ENCODE data around the gene C11orf58.

The C11orf58 gene

DNA sequence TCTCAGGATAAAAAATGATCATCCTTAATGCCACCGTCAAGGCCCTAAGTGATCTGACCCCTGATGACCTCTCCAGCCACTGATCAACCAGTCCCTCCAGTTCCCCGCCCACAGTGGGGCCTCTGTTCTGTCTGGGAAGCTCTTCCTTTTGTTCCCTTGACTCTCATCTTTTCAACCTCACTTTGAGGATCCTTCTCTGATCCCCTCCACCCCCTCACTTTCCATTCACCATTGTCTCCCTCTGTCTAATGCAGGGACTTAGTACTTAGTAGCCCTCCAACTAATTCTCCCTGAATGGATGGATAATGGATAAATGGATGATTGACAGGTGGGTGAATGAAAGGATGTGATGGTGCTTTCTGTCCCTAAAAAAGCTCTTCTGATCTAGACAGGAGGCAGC lies 45.6 kb downstream of the C11orf58 start:
- no peak for DNase-seq

DNA sequence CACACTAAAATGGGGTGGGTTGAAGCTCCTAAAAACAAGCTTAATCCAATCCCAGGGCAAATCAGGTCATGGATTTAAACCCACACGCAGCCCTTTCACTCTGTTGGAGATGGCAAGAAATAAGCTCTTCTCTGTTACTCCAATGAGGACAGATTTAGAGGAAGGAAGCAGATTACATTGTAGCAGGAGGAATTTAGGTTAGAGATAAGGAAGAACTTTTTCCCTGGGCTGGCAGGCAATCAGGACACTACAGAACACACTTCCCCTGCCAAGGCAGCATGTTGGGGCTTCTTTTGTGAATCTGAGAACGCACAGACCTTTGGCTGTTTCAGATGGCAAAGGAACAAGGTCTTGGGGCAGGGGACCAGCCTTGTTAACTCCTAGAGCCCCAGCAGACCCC lies 46.2 kb downstream of the C11orf58 start:
- no peak for DNase-seq

DNA sequence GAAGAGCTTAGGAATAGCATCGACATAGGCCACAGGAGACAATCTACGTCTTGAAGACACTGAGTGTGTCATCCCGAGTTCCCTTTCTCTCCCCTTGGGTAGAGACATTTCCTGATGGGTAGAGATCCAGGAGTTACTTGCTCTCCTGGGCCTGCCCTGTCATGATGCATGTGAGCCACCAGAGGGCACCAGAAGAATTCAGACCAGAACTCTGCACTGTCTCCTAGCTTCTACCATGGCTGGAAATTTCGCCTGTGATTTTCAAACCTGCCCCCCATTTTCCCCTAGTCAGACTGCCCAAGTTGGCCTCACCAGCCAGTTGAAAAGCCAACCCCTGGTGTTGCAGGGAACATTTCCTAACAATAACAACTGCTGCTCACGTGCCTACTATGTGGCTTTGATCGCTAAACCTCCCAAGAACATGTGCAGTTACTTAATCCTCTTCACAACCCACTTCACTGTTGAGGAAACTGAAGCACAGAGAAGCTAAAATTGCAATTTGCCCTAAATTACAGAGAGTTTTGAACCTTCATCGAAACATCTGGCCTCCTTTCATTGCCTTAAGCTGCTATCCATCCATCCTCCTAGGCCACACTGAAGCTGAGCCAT lies 47.2 kb downstream of the C11orf58 start:
- no peak for DNase-seq

DNA sequence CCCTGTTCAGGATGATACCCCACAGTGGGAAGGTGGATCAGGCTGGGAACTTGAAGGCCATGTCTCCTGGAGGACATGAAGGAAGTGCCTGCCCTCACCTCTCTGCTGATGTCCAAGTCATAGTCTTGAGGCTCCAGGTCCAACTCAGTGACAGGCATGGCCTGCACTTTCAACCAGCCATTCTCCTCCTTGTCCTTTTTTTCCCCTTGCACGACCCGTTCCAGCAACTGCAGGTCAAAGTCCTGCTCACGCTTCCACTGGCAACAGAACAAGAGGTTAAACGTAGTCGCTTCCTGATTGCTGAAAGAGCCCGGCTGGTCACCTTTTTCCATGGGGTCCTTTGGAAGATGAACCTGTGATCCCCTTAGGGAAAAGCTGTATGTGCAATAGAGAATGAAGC lies 47.7 kb downstream of the C11orf58 start:
- DNase-seq = no peak

DNA sequence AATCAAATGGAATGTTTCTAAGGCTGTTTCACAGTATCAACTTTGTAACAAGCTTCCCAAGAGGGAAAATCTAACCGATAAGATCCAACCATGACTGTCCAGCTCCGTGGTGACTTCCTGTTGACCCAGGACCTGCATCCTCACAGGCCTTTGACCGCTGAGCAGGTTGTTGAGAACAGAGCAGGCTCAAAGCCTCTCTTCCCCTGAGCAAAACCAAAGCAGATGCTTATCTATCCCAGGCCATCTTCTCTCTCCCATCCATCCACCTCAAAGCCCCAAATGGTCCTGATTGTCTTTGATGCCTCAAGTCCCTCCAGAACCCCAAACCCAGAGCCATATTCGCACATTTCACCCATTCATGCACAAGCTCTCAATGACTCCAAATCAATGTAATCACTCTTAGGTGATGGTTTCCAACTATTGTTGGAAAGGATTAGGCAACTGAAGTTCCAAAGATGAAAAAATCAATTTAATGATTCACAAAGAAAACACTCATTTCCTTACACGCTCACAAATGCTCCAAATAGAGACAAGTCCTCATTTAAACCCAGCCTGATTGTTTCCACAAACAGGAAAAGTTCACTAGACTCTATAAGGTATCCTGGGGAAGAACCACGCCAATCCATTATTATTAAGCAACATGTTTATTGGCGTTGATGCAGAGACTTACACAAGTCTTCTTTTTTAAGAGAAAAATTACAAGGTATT lies 48.7 kb downstream of the C11orf58 start:
- DNase-seq = no peak

DNA sequence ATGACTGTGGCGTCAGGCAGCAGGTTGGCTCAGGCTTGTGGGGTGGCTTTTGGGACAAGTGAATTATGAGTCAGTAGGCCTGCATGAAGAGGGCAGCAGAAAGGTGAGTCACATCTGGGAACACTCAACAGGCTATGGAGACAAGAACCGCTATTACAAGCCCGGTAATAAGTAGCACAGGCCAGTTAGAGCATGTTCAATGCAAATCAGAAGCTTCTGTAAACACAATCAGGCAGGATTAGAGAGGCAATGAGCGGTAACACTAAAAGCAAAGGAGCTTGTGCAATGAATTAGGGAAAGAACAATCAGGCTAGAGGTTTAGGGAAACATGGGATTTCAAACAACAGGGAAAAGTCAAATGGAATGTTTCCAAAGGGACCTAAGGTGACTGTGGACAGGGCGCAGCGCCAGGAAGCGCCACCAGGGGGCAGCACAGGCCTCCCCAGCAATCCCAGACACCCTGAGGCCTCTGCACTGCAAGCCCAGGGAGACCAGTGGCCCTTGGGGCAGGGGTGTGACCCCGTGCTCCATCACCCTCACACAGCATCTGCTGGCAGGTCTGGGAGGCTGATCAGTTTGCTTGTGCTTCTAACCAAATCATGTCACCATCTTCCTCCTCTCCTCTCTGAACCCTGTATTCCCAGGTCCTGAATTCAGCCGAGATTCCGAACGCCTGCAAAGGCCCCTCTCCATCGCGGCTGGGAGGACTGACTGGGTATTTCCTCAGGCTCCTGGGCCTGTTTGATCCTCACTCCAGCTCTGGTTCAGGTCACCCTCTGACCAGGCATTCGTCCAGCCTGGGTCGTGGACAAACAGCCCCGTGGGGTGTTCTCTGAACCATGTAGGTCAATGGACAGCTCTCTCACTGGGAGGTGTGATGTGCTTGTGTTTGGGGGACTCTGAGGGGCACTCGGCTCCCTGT lies 50.0 kb downstream of the C11orf58 start:
- peak; percentile 60 for DNase-seq

DNA sequence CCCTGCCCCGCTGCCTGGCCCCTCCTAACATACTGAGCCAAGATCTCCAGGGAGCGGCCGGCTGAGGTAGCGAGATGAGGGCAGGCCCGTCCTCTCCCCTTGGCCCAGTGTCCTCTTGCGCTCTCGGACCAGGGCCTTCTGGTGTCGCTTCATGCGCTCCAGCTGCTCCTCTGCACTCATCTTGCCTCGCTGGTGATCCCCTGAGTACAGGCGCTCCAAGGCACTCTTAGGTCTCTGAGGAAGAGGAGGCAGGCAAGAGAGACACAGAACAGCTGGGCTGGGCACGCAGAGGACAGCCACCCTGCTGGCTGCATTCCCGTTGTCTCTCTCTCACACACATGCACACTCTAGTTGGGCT lies 50.6 kb downstream of the C11orf58 start:
- DNase-seq = no peak

DNA sequence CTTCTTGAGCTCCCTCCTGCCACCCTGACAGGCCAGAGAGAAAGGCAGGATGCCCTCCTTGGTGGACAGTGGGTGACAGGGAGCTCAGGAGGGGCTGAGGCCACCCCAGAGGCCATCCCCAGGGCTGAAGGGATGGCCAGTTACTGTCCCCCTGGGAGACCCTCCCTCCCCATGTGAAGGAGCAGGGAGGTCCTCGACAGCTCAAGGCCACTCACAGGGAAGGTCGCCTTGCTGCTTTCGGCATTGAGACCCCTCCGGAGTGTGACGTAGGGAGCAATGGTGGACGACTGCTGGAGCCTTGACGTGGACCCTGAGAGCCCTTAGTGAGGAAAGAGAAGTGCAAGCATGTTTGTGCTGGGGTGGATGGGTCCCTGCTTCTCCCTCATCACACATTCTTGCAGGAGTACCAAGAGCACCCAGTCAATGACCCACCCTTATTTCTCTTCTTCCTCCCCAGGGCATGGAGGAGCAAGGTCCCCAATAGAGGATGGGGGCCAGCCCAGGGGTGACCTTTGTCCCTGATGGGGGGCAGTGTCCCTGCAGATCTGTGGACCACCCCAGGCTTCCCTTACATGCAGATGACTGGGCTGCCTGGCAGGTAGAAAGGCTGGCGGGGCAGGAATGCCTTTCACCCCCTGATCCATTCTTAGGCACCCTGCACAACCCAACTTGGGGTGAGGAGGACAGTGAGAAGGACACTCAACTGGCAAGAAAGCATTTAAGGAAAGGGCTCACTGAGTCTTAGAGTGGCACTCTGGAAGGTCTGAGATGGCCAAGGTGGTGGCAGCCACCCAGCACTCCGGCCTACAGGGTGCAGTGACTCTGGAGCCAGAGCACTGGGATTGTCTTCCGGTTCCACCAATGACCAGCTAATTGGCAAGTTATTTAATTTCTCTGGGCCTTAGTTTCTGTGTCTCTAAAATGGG lies 51.4 kb downstream of the C11orf58 start:
- DNase-seq = no peak

DNA sequence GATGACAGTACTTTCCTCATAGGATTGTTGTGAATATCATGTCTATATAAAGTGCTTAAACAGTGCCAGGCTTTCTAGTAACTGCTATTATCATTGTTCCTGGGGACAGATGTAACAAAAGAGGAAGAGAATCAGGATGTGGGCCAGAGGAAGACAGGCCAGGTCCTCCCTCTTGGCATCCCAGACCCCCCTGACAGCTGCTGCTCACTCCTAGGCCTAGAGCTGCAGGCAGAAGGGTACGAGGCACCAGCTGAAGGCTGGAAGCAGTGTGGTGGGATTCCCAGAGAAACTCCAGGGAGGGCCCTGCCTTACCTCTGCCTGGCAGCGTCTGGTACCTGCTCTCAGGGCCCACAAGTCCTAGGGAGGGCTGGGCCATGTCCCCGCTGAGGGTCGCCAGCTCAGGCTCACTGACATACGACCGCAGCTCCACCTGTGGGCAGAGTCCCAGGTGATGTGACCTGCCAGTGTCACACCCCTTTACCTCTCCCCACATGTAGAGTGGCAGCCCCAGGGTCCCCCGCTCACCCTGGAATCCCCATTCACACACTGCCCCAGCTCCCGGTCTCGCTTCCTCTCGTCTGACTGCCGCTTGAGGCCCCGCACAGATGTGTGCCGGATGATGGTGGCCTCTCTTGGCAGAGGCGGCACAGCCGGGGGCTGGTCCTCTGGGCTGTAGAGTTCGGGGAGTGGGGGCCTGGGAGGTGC lies 52.2 kb downstream of the C11orf58 start:
- no peak for DNase-seq

DNA sequence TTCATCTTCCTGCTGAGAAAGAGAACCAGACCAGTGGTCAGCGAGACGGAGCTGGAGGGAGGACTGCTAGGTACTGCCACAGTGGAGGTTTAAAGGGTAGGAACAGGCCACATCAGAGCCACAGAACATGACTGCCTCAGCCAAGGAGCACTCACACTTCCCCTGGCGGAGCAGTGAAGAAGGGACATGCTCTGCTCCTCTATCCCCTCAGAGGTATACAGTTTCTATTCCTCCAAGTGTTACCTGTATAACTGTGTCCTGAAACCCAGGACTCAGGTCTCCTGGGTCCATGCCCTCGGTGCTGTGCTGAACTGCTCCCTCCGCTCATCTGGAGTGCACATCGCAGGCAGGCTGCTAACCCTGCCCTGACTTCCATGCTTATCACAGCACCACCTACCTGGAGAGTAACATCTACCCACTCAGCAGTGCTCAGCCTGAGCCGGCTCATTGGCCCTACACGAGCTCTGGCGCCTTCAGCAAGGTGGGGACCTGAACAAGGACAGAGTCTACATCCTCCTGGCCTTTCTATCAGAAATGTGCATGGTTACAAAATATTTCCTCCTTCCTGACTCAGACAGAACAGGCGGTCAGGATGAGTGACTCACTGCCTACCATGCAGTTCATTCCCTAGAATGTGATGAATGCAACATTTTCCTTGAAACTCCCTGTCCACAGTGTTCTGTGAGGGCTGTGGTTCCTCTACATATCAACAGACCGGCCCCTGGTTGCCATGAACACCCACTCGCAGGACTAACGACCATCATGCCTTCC lies 52.9 kb downstream of the C11orf58 start:
- no peak for DNase-seq

DNA sequence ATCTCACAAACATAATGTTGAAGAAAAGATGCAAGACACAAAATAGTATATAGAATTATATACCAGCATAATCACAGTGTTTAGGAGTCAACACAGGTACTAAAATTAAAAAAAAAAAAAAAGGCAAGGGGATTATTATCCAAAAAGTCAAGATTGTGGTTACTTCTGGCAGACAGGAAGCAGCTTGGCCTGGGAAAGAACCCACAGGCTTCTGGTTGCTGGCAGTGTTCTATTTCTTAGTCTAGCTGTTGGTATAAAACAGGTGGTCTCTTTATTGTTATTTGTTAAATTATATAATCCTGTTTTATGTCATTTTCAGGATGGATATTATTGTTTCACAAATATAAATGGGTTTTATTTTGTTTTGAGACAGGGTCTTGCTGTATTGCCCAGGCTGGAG lies 54.0 kb downstream of the C11orf58 start:
- no peak for DNase-seq

DNA sequence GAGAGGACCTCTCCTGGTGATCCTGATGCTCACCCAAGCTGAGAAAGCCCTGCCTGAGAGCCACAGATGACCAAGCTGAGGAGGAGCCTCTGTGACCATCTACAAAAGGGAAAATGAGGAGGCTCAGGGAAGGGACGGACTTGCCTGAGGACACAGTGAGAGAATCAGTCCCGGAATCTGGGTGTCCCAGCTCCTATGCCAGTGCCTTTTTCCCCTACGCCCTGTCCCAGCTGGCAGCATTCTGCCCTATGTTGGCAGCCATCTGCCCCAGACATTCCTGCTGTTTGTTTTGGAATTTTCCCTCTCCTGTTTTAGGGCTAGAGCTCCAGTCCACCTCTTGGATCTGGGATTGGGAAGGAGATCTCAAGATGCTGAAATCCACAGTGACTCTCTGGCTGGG lies 54.6 kb downstream of the C11orf58 start:
- DNase-seq = no peak

DNA sequence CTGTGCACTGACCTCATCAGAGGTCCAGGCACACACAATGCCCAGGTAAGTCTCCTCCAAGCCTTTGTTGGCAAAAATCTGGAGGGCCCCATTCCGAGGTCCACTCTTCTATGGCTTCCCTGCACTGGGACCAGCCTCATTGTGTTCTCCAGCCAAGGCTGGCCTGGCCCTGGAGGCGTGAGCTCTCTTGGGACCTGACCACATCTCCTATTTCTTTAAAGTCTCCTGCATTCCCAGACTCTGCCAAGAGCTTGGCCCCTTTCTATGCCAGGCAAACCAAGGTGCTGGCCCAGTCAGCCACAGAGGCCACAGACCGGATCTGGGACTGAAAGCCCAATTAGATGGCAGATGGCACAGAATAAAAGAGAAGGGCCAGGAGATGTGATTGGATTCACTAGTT lies 55.1 kb downstream of the C11orf58 start:
- no peak for DNase-seq

DNA sequence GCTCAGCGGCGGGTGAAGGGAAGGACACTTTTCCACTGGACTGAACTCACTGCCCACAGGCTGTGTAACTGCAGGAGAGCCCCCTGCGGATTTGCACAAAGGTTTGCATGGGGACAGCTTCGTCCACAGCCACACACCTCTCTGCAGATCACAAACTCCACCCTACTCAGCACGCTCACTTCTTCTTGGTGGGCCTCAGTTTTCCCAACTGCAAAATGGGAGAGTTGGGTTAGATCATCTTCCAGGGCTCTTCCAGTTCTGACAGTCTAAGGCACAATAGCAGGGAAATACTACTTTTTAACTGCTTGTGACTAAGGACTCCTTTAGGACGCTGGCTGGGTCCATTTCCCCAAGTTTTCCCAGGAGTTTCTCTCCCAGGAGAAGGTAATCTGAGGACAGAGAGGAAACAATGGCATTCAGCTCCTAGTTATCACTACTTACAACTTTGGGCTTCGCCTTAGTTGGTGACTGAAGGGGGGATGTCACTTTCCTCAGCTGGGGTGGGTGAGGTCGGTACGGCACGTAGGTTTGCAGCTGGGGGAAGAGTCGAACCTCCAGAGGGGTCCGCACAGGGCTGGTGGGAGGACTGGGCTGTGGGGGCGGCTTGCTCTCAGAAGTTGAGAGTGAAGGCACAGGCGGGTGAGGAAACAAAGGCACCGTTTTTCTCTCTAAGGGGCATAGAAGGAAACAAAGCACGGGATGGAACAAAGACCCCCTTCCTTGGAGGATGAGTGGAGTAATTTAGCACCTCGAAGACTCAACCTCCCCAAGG lies 55.8 kb downstream of the C11orf58 start:
- no peak for DNase-seq

DNA sequence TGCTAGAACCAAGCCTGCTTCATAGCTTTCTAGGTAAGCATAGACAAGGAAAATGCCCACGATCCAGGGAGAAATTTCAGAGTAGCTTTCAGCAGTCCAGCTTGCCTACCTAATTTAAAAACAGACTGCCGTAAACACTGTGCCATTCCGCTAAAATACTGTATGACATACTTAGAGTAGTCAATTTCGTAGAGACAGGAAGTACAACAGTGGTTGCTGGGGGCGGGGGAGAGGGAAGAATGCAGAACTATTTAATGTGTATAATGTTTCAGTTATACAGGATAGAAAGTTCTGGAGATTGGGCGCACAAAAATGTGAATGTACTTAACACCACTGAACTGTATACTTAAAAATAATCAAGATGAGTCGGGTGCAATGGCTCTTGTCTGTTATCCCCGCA lies 56.7 kb downstream of the C11orf58 start:
- no peak for DNase-seq

DNA sequence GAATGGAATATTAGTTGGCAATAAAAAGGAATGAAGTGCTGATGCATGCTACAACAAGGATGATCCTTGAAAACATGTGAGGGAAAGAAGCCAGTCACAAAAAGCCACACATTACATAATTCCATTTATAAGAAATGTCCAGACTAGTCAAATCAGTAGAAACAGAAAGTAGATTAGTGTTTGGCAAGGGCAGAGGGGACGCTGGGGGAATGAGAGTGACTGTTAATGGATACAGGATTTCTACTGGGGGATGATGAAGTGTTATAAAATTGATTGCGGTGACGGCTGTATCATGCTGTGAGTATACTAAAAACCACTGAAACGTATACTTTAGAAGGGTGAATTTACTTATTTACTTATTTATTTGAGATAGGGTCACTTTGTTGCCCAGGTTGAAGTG lies 57.9 kb downstream of the C11orf58 start:
- no peak for DNase-seq

DNA sequence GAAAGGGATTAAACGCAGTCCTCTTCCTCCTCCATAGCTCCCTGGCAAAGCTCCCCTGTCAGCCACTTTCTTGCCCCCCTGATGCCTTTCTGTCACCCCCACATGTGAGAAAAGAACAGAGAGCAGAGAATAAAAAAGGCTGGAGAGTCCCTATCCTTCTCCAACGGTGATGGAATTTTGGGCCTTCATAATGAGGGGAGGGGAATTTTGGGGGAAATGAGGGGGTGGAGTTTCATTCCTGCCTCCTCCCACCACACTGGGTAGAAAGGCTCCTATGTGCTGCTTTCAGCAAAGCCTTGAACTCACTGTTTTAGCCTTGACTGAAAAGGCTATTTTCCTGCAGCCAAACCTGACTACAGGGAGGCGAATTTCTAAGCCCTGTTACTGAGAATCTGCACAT lies 59.3 kb downstream of the C11orf58 start:
- no peak for DNase-seq

DNA sequence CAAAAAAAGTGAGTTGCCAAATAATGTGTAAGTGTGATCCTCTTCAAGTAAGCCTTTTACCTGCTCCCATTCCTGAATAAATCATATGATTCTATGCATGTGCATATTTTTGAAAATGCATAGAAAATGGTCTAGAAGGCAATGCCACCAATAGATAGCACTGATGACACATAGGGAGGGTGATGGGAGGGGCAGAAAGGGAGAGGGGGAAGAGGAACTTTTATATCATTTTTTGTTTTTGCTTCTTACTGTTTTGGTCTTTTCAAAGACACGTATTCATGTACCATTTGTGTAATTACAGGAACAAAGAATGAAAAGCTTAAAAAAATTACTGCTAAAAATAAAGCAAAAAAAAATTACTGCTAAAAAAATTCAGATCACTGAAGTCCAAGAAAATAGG lies 60.8 kb downstream of the C11orf58 start:
- no peak for DNase-seq

DNA sequence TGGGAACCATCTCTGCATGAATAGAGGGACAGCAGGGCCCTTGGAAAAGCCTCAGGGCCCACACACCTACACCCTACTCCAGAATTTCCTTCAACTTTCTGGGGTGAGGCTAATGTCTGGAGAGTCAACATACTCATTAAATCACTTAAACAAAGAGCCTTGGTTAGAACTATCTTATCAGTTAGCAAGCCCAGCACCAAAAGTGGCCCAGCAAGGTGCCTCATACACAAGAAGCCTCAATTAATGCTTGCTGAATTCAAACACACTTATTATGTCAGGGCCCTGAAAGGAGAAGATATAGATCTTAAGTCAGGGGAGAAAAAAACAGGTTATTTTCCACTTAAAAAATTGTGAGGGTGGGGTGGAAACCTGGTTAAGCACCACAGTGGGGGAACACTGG lies 61.4 kb downstream of the C11orf58 start:
- DNase-seq = no peak

DNA sequence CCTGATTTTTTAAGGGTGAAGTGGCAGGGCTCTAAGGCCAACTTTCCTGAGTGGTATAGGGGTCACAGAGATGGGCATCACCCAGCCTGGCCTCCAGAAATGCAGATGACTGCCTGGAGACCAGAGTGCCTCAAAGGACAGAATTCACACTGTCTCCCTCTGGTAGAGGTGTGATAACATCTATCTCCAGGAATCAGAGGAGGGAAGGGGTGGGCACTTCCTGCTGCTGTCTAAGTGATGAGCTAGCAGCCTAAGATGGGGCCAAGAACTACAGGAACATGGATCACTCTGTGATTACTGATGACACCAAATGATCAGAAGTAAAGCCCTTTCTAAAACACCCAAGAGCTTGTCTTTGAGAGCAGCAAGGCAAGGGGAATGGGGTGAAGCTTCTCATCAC lies 61.9 kb downstream of the C11orf58 start:
- no peak for DNase-seq

All from right kidney (tissue), 1 donor.